SH-SY5Y (cell line): ENCODE results near the gene XBP1.

Experiments
- GATA2 ChIP-seq: IDR thresholded peaks from 2 replicates; pipeline ENCODE4 v1.6.1; 2011; ENCODE audit warnings: mild to moderate bottlenecking, low read depth, low read length
- GATA3 ChIP-seq: IDR thresholded peaks from 2 replicates; pipeline ENCODE4 v1.6.1; 2011; ENCODE audit warnings: low read depth, mild to moderate bottlenecking, low read length, moderate library complexity

DNA sequence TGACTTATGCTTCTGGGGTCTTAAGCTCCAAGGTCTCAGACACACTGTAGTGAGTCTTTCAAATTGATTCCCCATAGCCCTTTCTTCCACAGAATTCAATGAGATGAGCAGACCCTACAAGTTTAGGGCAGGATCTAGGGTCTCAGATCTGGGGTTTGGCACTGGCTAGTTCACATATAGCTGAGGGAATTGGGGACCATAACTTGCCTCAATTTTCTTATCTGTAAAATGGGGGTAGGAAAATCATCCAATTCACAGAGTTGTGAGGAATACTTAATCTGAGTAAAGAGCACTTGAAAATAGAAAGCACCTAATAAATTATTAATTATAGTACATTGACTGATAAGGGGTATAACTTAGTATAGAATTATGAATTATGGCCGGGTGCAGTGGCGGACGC, 33.7 kb downstream of the XBP1 start:
- TF ChIP-seq GATA2 = no peak
- TF ChIP-seq GATA3 = no peak
